ENCODE results near the gene CDHR4. TPM values are rescaled to one million over a fixed set of nuclear protein-coding genes. Genes with fewer than 3 reads are reported as not detected.

CDHR4 gene
- total RNA-seq, 1 experiment from 2014 or later: 0.17 TPM

DNA sequence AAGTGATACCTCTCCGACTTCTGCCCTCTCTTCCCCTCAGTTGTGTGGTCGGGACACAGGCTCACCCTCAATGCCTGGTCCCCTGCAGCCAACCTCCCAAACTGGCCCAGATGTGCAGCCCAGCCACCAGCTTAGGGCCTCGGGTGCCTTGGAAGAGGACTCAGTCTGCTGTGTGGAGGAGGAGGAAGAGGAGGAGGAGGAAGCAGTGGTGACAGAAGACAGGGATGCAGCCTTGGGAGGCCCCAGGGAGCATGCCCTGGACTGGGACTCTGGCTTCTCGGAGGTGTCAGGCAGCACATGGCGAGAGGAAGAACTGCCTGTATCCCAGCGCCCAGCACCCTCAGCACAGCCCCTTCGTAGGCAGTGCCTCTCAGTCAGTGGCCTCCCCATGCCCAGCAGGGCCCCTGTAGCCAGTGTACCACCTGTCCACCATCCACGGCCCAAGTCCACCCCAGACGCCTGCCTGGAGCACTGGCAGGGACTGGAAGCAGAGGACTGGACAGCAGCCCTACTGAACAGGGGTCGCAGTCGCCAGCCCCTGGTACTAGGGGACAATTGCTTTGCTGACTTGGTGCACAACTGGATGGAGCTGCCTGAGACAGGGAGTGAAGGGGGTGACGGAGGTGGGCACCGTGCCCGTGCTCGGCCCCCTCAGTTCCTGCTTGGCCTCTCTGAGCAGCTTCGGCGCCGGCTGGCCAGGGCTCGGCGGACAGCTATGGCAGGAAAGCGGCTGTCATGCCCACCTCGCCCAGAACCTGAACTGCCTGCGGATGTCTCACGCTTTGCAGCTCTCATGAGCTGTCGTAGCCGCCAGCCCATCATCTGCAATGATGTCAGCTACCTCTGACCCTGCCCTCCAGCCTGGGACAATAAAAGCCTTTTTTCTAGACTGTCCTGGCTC lies 4.7 kb upstream of the CDHR4 start (continued):
- TF ChIP-seq SOX15 (CRISPR knock-in tag; IDR thresholded peaks at IDR 0.05): no peak
- TF ChIP-seq ATF1 (CRISPR knock-in tag; IDR thresholded peaks at IDR 0.05): no peak
- no peak for TF ChIP-seq JUN (CRISPR knock-in tag; IDR thresholded peaks at IDR 0.05)
- TF ChIP-seq OVOL2 (CRISPR knock-in tag; IDR thresholded peaks at IDR 0.05; ENCODE audit: borderline replicate concordance): no peak

DNA sequence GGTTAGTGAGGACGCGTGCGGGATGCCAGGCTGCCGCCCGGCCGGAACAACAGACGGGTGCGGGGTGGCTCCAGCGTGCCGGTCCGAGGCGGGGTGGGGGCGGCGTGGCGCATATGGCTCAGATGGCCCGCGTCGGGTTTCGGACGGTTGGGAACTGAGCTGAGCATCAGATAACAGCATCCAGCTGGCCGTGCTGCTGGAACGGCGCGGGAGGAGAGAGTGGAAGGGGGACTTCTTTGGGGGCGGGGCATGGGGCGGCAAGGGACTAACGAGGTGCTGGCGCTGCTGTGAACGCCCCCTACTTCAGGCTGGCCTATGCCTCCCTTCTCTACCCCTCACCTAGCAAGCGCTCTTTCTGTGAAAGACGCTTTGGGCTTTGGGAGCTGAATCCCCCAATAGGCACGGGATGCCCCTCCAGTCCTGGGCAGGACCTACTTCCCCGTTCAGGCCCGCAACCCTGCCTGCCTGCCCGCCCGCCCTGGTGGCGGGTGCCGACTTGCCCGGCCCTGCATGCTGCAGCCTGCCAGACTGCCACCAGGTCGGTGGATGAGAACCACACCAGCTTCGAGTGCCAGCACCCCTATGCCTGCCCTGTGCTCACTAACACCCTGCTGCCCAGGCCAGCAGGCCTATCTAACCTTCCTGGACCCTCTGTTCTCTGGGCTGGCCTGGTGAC lies 3.9 kb upstream of the CDHR4 start:
- POLR2A ChIA-PET: interaction anchor here (0.8 to 2.8 kb wide), 7 partner anchors 17 to 334 kb away, joined by 3 to 11 read pairs (median 3); partner anchors contain the start of genes IP6K1 and MON1A
- no peaks in the 10 kb centered on the region for H3K9me3 Mint-ChIP-seq
- peaks cover 40% of the 10 kb centered on the region for H3K27me3 Mint-ChIP-seq (ENCODE audit: low read depth)
- H3K4me3 Mint-ChIP-seq: peak overlapping the region; percentile 86
- ATAC-seq: peak; percentile 14
- H3K27ac Mint-ChIP-seq: no peak overlapping the region
- TF ChIP-seq MLX (CRISPR knock-in tag; IDR thresholded peaks at IDR 0.05) (no peak), GABPB1 (CRISPR knock-in tag; IDR thresholded peaks at IDR 0.05) (no peak), ETV6 (CRISPR knock-in tag; IDR thresholded peaks at IDR 0.05) (no peak), ZBTB43 (CRISPR knock-in tag; IDR thresholded peaks at IDR 0.05) (no peak), JAZF1 (CRISPR knock-in tag; IDR thresholded peaks at IDR 0.05) (no peak), ZBTB21 (CRISPR knock-in tag; IDR thresholded peaks at IDR 0.05; ENCODE audit: borderline replicate concordance) (no peak), TEAD4 (CRISPR knock-in tag; IDR thresholded peaks at IDR 0.05) (no peak)
- TF ChIP-seq, protein P1, sequence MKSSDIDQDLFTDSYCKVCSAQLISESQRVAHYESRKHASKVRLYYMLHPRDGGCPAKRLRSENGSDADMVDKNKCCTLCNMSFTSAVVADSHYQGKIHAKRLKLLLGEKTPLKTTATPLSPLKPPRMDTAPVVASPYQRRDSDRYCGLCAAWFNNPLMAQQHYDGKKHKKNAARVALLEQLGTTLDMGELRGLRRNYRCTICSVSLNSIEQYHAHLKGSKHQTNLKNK (CRISPR knock-in tag; IDR thresholded peaks at IDR 0.05): no peak
- H3K36me3 Mint-ChIP-seq: no peaks in the 10 kb centered on the region
- CTCF ChIA-PET: interaction anchor here (0.6 to 7.4 kb wide), 42 partner anchors 8 to 1640 kb away, joined by 3 to 207 read pairs (median 5); partner anchors contain the start of genes AMIGO3, GMPPB, IP6K1 and KLHDC8B
- H3K4me1 Mint-ChIP-seq: peaks cover 41% of the 10 kb centered on the region
- peak; percentile 66 for DNase-seq (ENCODE audit: low spot score)

- CTCF ChIA-PET: interaction anchor here (0.6 to 7.4 kb wide), 46 partner anchors 8 to 1361 kb away, joined by 3 to 207 read pairs (median 5); partner anchors contain the start of genes AMIGO3, GMPPB, IP6K1 and KLHDC8B
- H3K27me3 Mint-ChIP-seq (ENCODE audit: low read depth): peaks cover 40% of the 10 kb centered on the region
- H3K4me3 Mint-ChIP-seq: peak within 1 kb of the TSS; percentile 86
- no peaks in the 10 kb centered on the region for H3K9me3 Mint-ChIP-seq
- H3K36me3 Mint-ChIP-seq: no peaks in the 10 kb centered on the region
- POLR2A ChIA-PET: interaction anchor here (0.8 to 2.8 kb wide), 6 partner anchors 17 to 287 kb away, joined by 3 to 11 read pairs (median 4); partner anchors contain the start of genes IP6K1 and MON1A
- ATAC-seq (peak; percentile 79), DNase-seq (ENCODE audit: low spot score) (peak; percentile 92)
- peaks cover 41% of the 10 kb centered on the region for H3K4me1 Mint-ChIP-seq
- H3K27ac Mint-ChIP-seq: peak within 1 kb of the TSS; percentile 94
- TF ChIP-seq SP1 (CRISPR knock-in tag; conservative IDR thresholded peaks at IDR 0.05): peak; percentile 39
- 0 out of 2 replicates have a peak, but pooled peaks have one; percentile 57 for TF ChIP-seq RELA (CRISPR knock-in tag; IDR thresholded peaks at IDR 0.05; ENCODE audit: borderline replicate concordance)
- no peak for TF ChIP-seq ZNF317 (CRISPR knock-in tag; IDR thresholded peaks at IDR 0.05; ENCODE audit: borderline replicate concordance, low read depth)
- 0 out of 2 replicates have a peak, but pooled peaks have one; percentile 46 for TF ChIP-seq ZNF138 (CRISPR knock-in tag; conservative IDR thresholded peaks at IDR 0.05)
- peak; percentile 25; the same call in 1 of the 2 replicates for TF ChIP-seq CREM (CRISPR knock-in tag; IDR thresholded peaks at IDR 0.05)
- TF ChIP-seq, protein P2, sequence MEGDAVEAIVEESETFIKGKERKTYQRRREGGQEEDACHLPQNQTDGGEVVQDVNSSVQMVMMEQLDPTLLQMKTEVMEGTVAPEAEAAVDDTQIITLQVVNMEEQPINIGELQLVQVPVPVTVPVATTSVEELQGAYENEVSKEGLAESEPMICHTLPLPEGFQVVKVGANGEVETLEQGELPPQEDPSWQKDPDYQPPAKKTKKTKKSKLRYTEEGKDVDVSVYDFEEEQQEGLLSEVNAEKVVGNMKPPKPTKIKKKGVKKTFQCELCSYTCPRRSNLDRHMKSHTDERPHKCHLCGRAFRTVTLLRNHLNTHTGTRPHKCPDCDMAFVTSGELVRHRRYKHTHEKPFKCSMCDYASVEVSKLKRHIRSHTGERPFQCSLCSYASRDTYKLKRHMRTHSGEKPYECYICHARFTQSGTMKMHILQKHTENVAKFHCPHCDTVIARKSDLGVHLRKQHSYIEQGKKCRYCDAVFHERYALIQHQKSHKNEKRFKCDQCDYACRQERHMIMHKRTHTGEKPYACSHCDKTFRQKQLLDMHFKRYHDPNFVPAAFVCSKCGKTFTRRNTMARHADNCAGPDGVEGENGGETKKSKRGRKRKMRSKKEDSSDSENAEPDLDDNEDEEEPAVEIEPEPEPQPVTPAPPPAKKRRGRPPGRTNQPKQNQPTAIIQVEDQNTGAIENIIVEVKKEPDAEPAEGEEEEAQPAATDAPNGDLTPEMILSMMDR (IDR thresholded peaks at IDR 0.05): peak; percentile 58
- no peak; the same call in 1 of the 2 replicates for TF ChIP-seq ETV6 (CRISPR knock-in tag; IDR thresholded peaks at IDR 0.05)
- TF ChIP-seq TEAD1 (CRISPR knock-in tag; IDR thresholded peaks at IDR 0.05): 0 out of 2 replicates have a peak, but pooled peaks have one; percentile 72
- TF ChIP-seq, protein P3, sequence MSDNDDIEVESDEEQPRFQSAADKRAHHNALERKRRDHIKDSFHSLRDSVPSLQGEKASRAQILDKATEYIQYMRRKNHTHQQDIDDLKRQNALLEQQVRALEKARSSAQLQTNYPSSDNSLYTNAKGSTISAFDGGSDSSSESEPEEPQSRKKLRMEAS (CRISPR knock-in tag; IDR thresholded peaks at IDR 0.05): 0 out of 2 replicates have a peak, but pooled peaks have one; percentile 8
- no peak for TF ChIP-seq ELF4 (CRISPR knock-in tag; IDR thresholded peaks at IDR 0.05; ENCODE audit: low read depth)
- TF ChIP-seq, protein P1 (CRISPR knock-in tag; IDR thresholded peaks at IDR 0.05): no peak
- TF ChIP-seq PRRX2 (CRISPR knock-in tag; IDR thresholded peaks at IDR 0.05): 0 out of 2 replicates have a peak, but pooled peaks have one; percentile 48
- 0 out of 2 replicates have a peak, but pooled peaks have one; percentile 22 for TF ChIP-seq MLX (CRISPR knock-in tag; IDR thresholded peaks at IDR 0.05)
- TF ChIP-seq NR3C1 (CRISPR knock-in tag; conservative IDR thresholded peaks at IDR 0.05; ENCODE audit: low read depth): 0 out of 2 replicates have a peak, but pooled peaks have one; percentile 47
These were observed 3.2 kb upstream of the CDHR4 start, which contains the start of gene INKA1 for GRCh38 chr3:49802719-49803464. INKA1 (plus strand) TSS chr3:49803261; CDS start chr3:49803393, 132 bp downstream.
